Brain microvascular endothelial cell (primary cell): ENCODE data around the gene RRAGC.

ENCODE experiments used
- DNase-seq: peaks from one replicate; pipeline ENCODE4 v3.0.0-alpha.2; 2020
- H3K27ac ChIP-seq: fragments of 250-450 bp; sonication (Bioruptor Pico); 2 replicates; pipeline ENCODE4 v1.5.1; 2020; ENCODE audit warnings: mild to moderate bottlenecking, moderate library complexity
- H3K27me3 ChIP-seq: fragments of 250-450 bp; sonication (Bioruptor Pico); replicated peaks from 2 replicates; pipeline ENCODE4 v1.5.1; 2020; ENCODE audit warnings: mild to moderate bottlenecking
- H3K36me3 ChIP-seq: fragments of 250-450 bp; sonication (Bioruptor Pico); replicated peaks from 2 replicates; pipeline ENCODE4 v1.5.1; 2020; ENCODE audit warnings: mild to moderate bottlenecking
- H3K4me3 ChIP-seq: 2 replicates; pipeline ENCODE4 v1.5.1; 2011; ENCODE audit warnings: low read depth, mild to moderate bottlenecking, control low read depth, low read length, moderate library complexity
- CTCF ChIP-seq: IDR thresholded peaks from 2 replicates; pipeline ENCODE4 v1.5.1; 2011; ENCODE audit warnings: low read depth, mild to moderate bottlenecking, moderate library complexity, low read length, control low read depth, inconsistent platforms; ENCODE audit errors: missing control alignments
- in situ Hi-C: cut with HindIII; loops from 2 replicates; pipeline ENCODE4 v1.10.0; 2017; ENCODE audit warnings: low sequenced_read_pairs, low pct_ligation_motif_present

The RRAGC gene

GRCh38 chr1:38867208-38867607 lies 7.6 kb upstream of the RRAGC start:
- H3K4me3 ChIP-seq, result no peak overlapping the region
- no peak for DNase-seq
- no peaks in the 10 kb centered on the region for H3K27me3 ChIP-seq
- H3K36me3 ChIP-seq, result peaks cover 2% of the 10 kb centered on the region
- TF ChIP-seq CTCF, result no peak
- no peak overlapping the region for H3K27ac ChIP-seq
- in situ Hi-C loops, result no loop called here

- TF ChIP-seq CTCF, result no peak
- Histone ChIP-seq H3K36me3 (peaks cover 2% of the 10 kb centered on the region), H3K27ac (no peak overlapping the region), H3K27me3 (no peaks in the 10 kb centered on the region), H3K4me3 (no peak overlapping the region)
- no peak for DNase-seq
- in situ Hi-C loops, result no loop called here
Measured at GRCh38 chr1:38865112-38865715, 5.6 kb upstream of the RRAGC start.

- Histone ChIP-seq H3K27ac (no peak overlapping the region), H3K4me3 (peak overlapping the region; percentile 96)
- in situ Hi-C loops, result no loop called here
Measured at GRCh38 chr1:38860454-38860795, 853 bp upstream of the RRAGC start.

GRCh38 chr1:38858833-38859560 lies 575 bp downstream of the RRAGC start:
- H3K4me3 ChIP-seq, result peak overlapping the region; percentile 91
- no peaks in the 10 kb centered on the region for H3K27me3 ChIP-seq
- in situ Hi-C loops, result no loop called here
- peak; percentile 62 for DNase-seq
- peaks cover 9% of the 10 kb centered on the region for H3K36me3 ChIP-seq
- no peak for TF ChIP-seq CTCF
- peak overlapping the region; percentile 81 for H3K27ac ChIP-seq

More at GRCh38 chr1:38860454-38860795, 853 bp upstream of the RRAGC start:
- DNase-seq, result no peak
- no peak for TF ChIP-seq CTCF
- no peaks in the 10 kb centered on the region for H3K27me3 ChIP-seq
- peaks cover 5% of the 10 kb centered on the region for H3K36me3 ChIP-seq

GRCh38 chr1:38852780-38853179 lies 6.8 kb downstream of the RRAGC start:
- H3K27ac ChIP-seq, result no peak overlapping the region
- in situ Hi-C loops, result no loop called here
- no peak for DNase-seq
- peaks cover 39% of the 10 kb centered on the region for H3K36me3 ChIP-seq
- H3K27me3 ChIP-seq, result no peaks in the 10 kb centered on the region
- no peak overlapping the region for H3K4me3 ChIP-seq
- no peak for TF ChIP-seq CTCF
